Loucy (cell line): ENCODE measurements around the gene TRMT112.

Experiments
- H2AFZ ChIP-seq: fragments of 200-600 bp; sonication (generic); 2 replicates; pipeline ENCODE4 v1.6.0; 2016; ENCODE audit warnings: antibody characterized with exemption, mild to moderate bottlenecking, low read length, moderate library complexity
- H3F3A ChIP-seq: fragments of 200-600 bp; 2 replicates; pipeline ENCODE4 v1.6.0; 2016; ENCODE audit warnings: antibody characterized with exemption, low read depth, mild to moderate bottlenecking
- H3K27me3 ChIP-seq: fragments of 200-600 bp; sonication (generic); 2 replicates; pipeline ENCODE4 v1.6.1; 2014; ENCODE audit warnings: low read length, mild to moderate bottlenecking; ENCODE audit not compliant: insufficient read depth, poor library complexity, severe bottlenecking
- H3K36me3 ChIP-seq: fragments of 200-600 bp; sonication (generic); 2 replicates; pipeline ENCODE4 v1.6.1; 2016; ENCODE audit warnings: low read length; ENCODE audit not compliant: insufficient read depth
- H3K4me1 ChIP-seq: fragments of 200-600 bp; sonication (generic); 2 replicates; pipeline ENCODE4 v1.5.1; 2014; ENCODE audit warnings: low read length, mild to moderate bottlenecking; ENCODE audit not compliant: insufficient read depth, poor library complexity, severe bottlenecking
- H3K4me2 ChIP-seq: fragments of 200-600 bp; sonication (generic); 2 replicates; pipeline ENCODE4 v1.6.0; 2014; ENCODE audit warnings: antibody characterized with exemption, low read length, low read depth, mild to moderate bottlenecking; ENCODE audit not compliant: poor library complexity, severe bottlenecking
- H3K4me3 ChIP-seq: fragments of 200-600 bp; sonication (generic); 2 replicates; pipeline ENCODE4 v1.5.1; 2014; ENCODE audit warnings: low read length, mild to moderate bottlenecking, mixed read lengths; ENCODE audit not compliant: poor library complexity, severe bottlenecking
- H3K79me2 ChIP-seq: fragments of 200-600 bp; sonication (generic); 2 replicates; pipeline ENCODE4 v1.6.1; 2014; ENCODE audit warnings: low read length; ENCODE audit not compliant: insufficient read depth
- H3K9ac ChIP-seq: fragments of 200-600 bp; sonication (generic); 2 replicates; pipeline ENCODE4 v1.6.0; 2014; ENCODE audit warnings: mild to moderate bottlenecking, low read depth, low read length, moderate library complexity; ENCODE audit not compliant: poor library complexity, severe bottlenecking
- H3K9me2 ChIP-seq: fragments of 200-600 bp; sonication (generic); replicated peaks from 2 replicates; pipeline ENCODE4 v1.6.1; 2016; ENCODE audit warnings: low read depth, low read length, mixed read lengths
- H3K9me3 ChIP-seq: fragments of 200-600 bp; sonication (generic); 2 replicates; pipeline ENCODE4 v1.6.1; 2014; ENCODE audit warnings: mild to moderate bottlenecking, antibody characterized with exemption, low read length, low read depth; ENCODE audit not compliant: insufficient read depth
- H4K20me1 ChIP-seq: fragments of 200-600 bp; sonication (generic); 2 replicates; pipeline ENCODE4 v1.6.0; 2014; ENCODE audit warnings: antibody characterized with exemption, low read length, mild to moderate bottlenecking; ENCODE audit not compliant: insufficient read depth, poor library complexity, severe bottlenecking
- EZH2phosphoT487 ChIP-seq: fragments of 200-600 bp; IDR thresholded peaks from 2 replicates; pipeline ENCODE4 v1.6.1; 2018; ENCODE audit warnings: antibody characterized with exemption, mild to moderate bottlenecking, moderate library complexity, borderline replicate concordance
- TF ChIP-seq, protein P1 (sequence below): fragments of 200-600 bp; sonication (generic); conservative IDR thresholded peaks from 2 replicates; pipeline ENCODE4 v1.5.1; 2014; ENCODE audit warnings: mild to moderate bottlenecking, antibody characterized with exemption, low read length

TRMT112 gene

DNA sequence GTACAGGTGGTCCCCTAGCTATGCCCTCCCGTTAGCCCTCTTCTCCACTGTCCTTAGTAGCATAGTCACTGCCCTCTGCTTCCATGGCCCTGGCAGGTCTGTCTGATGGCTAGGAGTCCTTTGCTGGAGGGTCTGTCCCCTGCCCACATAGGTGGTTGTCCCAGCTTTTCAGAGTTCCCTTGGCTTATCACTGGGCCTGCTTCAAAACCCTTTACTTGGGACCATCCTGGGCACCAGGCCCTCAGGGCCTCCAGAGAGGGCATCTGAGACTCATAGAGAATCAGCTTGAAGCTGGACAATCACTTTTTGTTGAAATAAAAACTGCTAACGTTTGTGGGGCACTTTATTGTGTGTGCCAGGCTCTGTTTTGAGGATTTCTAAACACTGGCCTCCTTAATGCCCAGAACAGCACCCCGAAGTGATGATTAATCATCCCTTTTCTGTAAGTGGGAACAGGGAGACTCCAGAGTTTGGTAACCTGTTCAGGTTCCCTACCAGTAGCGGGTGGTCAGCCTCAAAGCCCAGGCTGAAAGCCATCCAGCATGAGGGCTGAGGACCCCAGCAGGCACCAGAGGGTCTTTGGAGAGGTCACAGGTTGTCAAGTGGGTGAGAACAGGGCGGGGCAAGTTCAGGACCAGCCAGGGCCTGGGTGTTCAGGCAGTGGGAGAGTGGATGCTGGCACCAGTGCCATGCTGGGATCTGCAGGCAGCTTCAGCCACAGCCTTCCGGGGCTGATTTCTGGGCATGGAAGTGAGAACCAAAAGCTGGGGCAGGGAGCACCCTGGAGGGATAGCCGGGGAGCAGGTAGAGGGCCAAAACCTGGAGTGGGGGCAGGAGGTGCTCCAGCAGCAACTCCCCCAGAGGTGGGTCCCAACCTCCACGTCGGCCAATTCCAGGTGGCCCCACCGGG lies 26.8 kb downstream of the TRMT112 start:
- Histone ChIP-seq H4K20me1 (no peaks in the 10 kb centered on the region), H3K9me3 (no peaks in the 10 kb centered on the region), H3K27me3 (no peaks in the 10 kb centered on the region), H3F3A (no peaks in the 10 kb centered on the region), H3K9ac (no peak overlapping the region), H3K79me2 (peaks cover 5% of the 10 kb centered on the region; the same call in 1 of the 2 replicates), H3K36me3 (no peaks in the 10 kb centered on the region), H3K4me2 (no peak overlapping the region), H3K4me3 (no peak overlapping the region), H2AFZ (no peak overlapping the region), H3K4me1 (peaks cover 3% of the 10 kb centered on the region), H3K9me2 (no peaks in the 10 kb centered on the region)
- TF ChIP-seq EZH2phosphoT487 = no peak
- TF ChIP-seq, protein P1, sequence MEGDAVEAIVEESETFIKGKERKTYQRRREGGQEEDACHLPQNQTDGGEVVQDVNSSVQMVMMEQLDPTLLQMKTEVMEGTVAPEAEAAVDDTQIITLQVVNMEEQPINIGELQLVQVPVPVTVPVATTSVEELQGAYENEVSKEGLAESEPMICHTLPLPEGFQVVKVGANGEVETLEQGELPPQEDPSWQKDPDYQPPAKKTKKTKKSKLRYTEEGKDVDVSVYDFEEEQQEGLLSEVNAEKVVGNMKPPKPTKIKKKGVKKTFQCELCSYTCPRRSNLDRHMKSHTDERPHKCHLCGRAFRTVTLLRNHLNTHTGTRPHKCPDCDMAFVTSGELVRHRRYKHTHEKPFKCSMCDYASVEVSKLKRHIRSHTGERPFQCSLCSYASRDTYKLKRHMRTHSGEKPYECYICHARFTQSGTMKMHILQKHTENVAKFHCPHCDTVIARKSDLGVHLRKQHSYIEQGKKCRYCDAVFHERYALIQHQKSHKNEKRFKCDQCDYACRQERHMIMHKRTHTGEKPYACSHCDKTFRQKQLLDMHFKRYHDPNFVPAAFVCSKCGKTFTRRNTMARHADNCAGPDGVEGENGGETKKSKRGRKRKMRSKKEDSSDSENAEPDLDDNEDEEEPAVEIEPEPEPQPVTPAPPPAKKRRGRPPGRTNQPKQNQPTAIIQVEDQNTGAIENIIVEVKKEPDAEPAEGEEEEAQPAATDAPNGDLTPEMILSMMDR = no peak

DNA sequence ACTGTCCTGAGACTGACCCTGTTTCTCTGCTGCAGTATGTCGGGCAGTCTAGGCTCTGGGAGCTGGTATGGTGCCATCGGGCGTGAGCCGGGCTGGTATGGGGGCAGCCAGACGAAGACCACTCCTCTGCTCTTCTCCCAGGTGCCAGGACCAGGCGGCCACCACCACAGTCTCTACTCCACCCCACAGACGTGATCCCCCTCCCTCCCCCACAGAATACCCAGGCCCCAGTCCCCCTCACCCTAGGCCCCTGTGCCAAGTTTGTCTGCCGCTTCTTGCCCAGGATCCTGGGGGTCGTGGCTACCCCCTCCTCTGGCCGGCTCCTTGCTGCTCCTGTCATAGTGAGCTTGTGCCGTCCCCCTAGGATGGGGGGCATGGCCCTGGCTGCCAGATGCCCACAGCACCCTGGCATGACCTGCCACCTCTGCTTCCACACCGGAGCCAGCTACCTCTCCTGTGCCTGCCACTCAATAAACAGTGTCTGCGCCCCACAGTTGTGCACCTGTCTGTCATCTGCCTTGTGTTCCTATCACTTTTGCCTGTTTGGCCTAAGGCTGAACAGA lies 28.3 kb downstream of the TRMT112 start:
- no peak overlapping the region for H2AFZ ChIP-seq
- peaks cover 4% of the 10 kb centered on the region for H3K4me1 ChIP-seq
- no peaks in the 10 kb centered on the region for H3K9me3 ChIP-seq
- no peaks in the 10 kb centered on the region for H4K20me1 ChIP-seq
- H3F3A ChIP-seq = no peaks in the 10 kb centered on the region
- H3K36me3 ChIP-seq = no peaks in the 10 kb centered on the region
- no peaks in the 10 kb centered on the region for H3K9me2 ChIP-seq
- H3K9ac ChIP-seq = no peak overlapping the region
- H3K27me3 ChIP-seq = no peaks in the 10 kb centered on the region
- H3K4me2 ChIP-seq = no peak overlapping the region
- TF ChIP-seq EZH2phosphoT487 = no peak
- TF ChIP-seq, protein P1 = no peak
- H3K79me2 ChIP-seq = peaks cover 5% of the 10 kb centered on the region; the same call in 1 of the 2 replicates
- no peak overlapping the region for H3K4me3 ChIP-seq

DNA sequence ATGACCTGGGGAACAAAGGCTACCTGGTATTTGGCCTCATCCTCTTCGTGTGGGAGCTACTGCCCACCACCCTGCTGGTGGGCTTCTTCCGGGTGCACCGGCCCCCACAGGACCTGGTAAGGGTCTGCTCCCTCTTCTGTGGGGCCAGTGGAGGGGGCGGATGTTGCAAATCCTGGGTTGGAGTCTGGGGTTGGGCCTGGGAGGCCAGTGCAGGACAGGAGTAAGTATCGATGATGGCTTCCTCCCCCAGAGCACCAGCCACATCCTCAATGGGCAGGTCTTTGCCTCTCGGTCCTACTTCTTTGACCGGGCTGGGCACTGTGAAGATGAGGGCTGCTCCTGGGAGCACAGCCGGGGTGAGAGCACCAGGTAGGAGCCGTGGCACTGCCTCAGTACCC lies 29.0 kb downstream of the TRMT112 start:
- Histone ChIP-seq H3K4me1 (peaks cover 8% of the 10 kb centered on the region), H3K27me3 (no peaks in the 10 kb centered on the region), H3K9ac (no peak overlapping the region), H3K4me2 (no peak overlapping the region), H3K79me2 (peaks cover 8% of the 10 kb centered on the region; the same call in 1 of the 2 replicates), H3K36me3 (no peaks in the 10 kb centered on the region), H4K20me1 (no peaks in the 10 kb centered on the region), H3K9me2 (no peaks in the 10 kb centered on the region), H3F3A (no peaks in the 10 kb centered on the region), H2AFZ (no peak overlapping the region), H3K4me3 (no peak overlapping the region), H3K9me3 (no peaks in the 10 kb centered on the region)
- TF ChIP-seq, protein P1 = no peak
- no peak for TF ChIP-seq EZH2phosphoT487
